ENCODE results near the gene AHNAK. TPM values are rescaled to one million over a fixed set of nuclear protein-coding genes. Genes with fewer than 3 reads are reported as not detected.

The AHNAK gene
- total and polyA plus RNA-seq, 2 of the 8 experiments (the other 6 are each of a cell fraction or from before 2014, with no cell fraction given): 2.0 to 5.8 TPM

- TF ChIP-seq CHD7 (IDR thresholded peaks at IDR 0.05; ENCODE audit: insufficient replicate concordance, low read length) (no peak), SP1 (IDR thresholded peaks at IDR 0.05; ENCODE audit: low read depth, low read length) (no peak), BACH1 (IDR thresholded peaks at IDR 0.05; ENCODE audit: low read length) (no peak), SP4 (IDR thresholded peaks at IDR 0.05; ENCODE audit: low read length) (no peak), HDAC6 (IDR thresholded peaks at IDR 0.05; ENCODE audit: low read depth, low read length) (no peak), ZNF274 (IDR thresholded peaks at IDR 0.05; ENCODE audit: borderline replicate concordance, extremely low read depth, low read length) (no peak), ATF2 (IDR thresholded peaks at IDR 0.05; ENCODE audit: low read length) (no peak)
These were observed 57.4 kb downstream of the AHNAK start (continued) for GRCh38 chr11:62489204-62489603.
